AG09309 (cell line): ENCODE results near the gene RAB11FIP3.

Experiments used
- DNase-seq: peaks from one replicate; pipeline ENCODE4 v3.0.0-alpha.2; 2010; ENCODE audit warnings: low read depth
- H3K4me3 ChIP-seq: 2 replicates; pipeline ENCODE4 v1.5.1; 2011; ENCODE audit warnings: mild to moderate bottlenecking, low read depth, low read length, moderate library complexity; ENCODE audit not compliant: control insufficient read depth
- CTCF ChIP-seq: IDR thresholded peaks from 2 replicates; pipeline ENCODE4 v1.5.1; 2011; ENCODE audit warnings: mild to moderate bottlenecking, low read depth, low read length, inconsistent platforms; ENCODE audit not compliant: insufficient read depth, control insufficient read depth; ENCODE audit errors: missing control alignments

RAB11FIP3 gene

GRCh38 chr16:559021-559380, 133.6 kb downstream of the RAB11FIP3 start:
- no peak overlapping the region for H3K4me3 ChIP-seq
- no peak for TF ChIP-seq CTCF
- no peak for DNase-seq

GRCh38 chr16:559411-560203, 134.2 kb downstream of the RAB11FIP3 start:
- DNase-seq: no peak
- no peak for TF ChIP-seq CTCF
- H3K4me3 ChIP-seq: no peak overlapping the region

- TF ChIP-seq CTCF: no peak
- no peak for DNase-seq
- no peak within 1 kb of the TSS for H3K4me3 ChIP-seq
These were observed 134.8 kb downstream of the RAB11FIP3 start, which contains the start of gene PRR35 for GRCh38 chr16:560204-560700. PRR35 (plus strand) TSS chr16:560394; CDS start chr16:563295, 2,901 bp downstream.

- no peak overlapping the region for H3K4me3 ChIP-seq
- TF ChIP-seq CTCF: no peak
- DNase-seq: no peak
These were observed 135.4 kb downstream of the RAB11FIP3 start for GRCh38 chr16:560701-561412.

GRCh38 chr16:561413-561794, 136.0 kb downstream of the RAB11FIP3 start:
- no peak for DNase-seq
- TF ChIP-seq CTCF: no peak
- H3K4me3 ChIP-seq: no peak overlapping the region

GRCh38 chr16:561957-562938, 136.8 kb downstream of the RAB11FIP3 start:
- DNase-seq: no peak
- no peak overlapping the region for H3K4me3 ChIP-seq
- no peak for TF ChIP-seq CTCF
